Prostate gland (tissue), 2 donors: ENCODE results near the gene KCP.

ENCODE experiments used
- POLR2AphosphoS5 ChIP-seq: sonication (generic); formaldehyde crosslinking; IDR thresholded peaks from one replicate; pipeline ENCODE4 v1.6.1; 2017; ENCODE audit warnings: antibody characterized with exemption
- TF ChIP-seq, protein P1 (sequence below), 4 experiments: fragments of 200-600 bp in 2 of 4; fragments of 450-650 bp in 2 of 4; sonication (generic) in 2 of 4; IDR thresholded peaks; 1 replicate in 3 of 4; 2 replicates in 1 of 4; pipeline ENCODE4 v1.5.1; 2016 to 2019; ENCODE audit warnings: antibody characterized with exemption in 4 of 4, mild to moderate bottlenecking in 2 of 4, moderate library complexity in 2 of 4

DNA sequence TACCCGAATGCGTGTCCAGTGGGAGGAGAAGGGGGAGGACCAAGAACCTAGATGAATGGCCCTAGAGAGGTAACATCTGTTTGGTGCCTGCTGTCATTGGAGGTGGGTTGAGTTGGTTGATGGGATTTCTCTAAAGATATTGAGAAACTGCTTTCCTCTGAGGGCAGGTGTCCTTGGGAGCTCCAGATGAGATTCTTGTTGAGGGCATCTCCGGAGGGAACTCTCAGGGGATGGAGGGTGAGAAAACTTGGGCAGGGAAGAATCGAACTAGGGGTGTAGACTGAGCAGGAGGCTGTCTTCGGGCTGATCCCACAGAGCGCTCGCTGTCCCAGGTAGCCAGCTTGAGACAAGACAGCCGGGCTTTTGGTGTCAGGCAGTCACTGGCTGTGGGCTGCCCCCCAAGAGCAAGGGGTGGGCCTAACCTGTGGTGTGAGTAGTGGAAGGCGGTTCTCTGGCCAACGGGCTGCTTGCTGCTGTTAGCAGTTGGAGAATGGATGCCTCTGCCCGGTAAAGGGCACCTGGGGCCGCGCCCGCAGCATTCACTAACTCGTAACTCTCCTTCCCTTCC, 30.9 kb upstream of the KCP start:
- TF ChIP-seq, protein P1, sequence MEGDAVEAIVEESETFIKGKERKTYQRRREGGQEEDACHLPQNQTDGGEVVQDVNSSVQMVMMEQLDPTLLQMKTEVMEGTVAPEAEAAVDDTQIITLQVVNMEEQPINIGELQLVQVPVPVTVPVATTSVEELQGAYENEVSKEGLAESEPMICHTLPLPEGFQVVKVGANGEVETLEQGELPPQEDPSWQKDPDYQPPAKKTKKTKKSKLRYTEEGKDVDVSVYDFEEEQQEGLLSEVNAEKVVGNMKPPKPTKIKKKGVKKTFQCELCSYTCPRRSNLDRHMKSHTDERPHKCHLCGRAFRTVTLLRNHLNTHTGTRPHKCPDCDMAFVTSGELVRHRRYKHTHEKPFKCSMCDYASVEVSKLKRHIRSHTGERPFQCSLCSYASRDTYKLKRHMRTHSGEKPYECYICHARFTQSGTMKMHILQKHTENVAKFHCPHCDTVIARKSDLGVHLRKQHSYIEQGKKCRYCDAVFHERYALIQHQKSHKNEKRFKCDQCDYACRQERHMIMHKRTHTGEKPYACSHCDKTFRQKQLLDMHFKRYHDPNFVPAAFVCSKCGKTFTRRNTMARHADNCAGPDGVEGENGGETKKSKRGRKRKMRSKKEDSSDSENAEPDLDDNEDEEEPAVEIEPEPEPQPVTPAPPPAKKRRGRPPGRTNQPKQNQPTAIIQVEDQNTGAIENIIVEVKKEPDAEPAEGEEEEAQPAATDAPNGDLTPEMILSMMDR (IDR thresholded peaks at IDR 0.05), result no peak
- TF ChIP-seq POLR2AphosphoS5, result no peak
